ENCODE results near the gene ATP5PD. TPM values are rescaled to one million over a fixed set of nuclear protein-coding genes. Genes with fewer than 3 reads are reported as not detected.
"Not testable (repeated sequence)": the region's sequence is repeated elsewhere in the genome, so short reads cannot be mapped to it uniquely, and the experiment has no call there.

The ATP5PD gene
- total RNA-seq, 1 donor from 2014 or later = 809 TPM

GRCh38 chr17:75031972-75032719 lies 14.6 kb downstream of the ATP5PD start:
- TF ChIP-seq CTCF (IDR thresholded peaks at IDR 0.05; ENCODE audit: borderline replicate concordance) = no peak
- Histone ChIP-seq H3K4me3 (peak overlapping the region; percentile 82), H3K4me1 (peaks cover 51% of the 10 kb centered on the region), H3K27me3 (ENCODE audit: low read depth) (no peaks in the 10 kb centered on the region), H3K9me3 (replicated peaks) (peaks cover 12% of the 10 kb centered on the region), H3K27ac (replicated peaks) (peak overlapping the region; percentile 91), H3K36me3 (no peaks in the 10 kb centered on the region)
- intact Hi-C loops (cut with micrococcal nuclease) = no loop called here
- peak; percentile 63 for DNase-seq

DNA sequence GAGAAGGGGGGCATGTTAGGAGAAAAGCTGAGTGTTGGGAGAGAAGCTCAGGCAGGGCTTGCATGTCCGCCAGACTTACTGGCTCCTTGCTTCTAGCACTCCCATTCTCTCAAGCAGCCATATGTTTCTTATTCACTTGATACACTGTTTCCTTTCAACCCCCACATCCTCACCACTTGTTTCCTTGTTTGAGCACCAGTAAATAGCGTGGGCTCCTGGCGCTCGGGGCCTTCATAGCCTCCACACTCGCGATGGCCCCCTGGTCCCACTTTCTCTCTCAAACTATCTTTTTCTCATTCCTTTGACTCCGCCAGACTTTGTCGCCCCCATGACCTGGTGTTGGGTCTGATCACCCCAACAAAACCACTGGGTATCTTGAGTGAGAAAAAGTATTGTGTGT lies 16.6 kb downstream of the ATP5PD start:
- no peak overlapping the region for H3K4me3 ChIP-seq
- DNase-seq = no peak
- no peaks in the 10 kb centered on the region for H3K36me3 ChIP-seq
- H3K4me1 ChIP-seq = peaks cover 31% of the 10 kb centered on the region
- peaks cover 12% of the 10 kb centered on the region for H3K9me3 ChIP-seq (replicated peaks)
- TF ChIP-seq CTCF (IDR thresholded peaks at IDR 0.05; ENCODE audit: borderline replicate concordance) = no peak
- no peaks in the 10 kb centered on the region for H3K27me3 ChIP-seq (ENCODE audit: low read depth)
- no peak overlapping the region for H3K27ac ChIP-seq (replicated peaks)
- intact Hi-C loops (cut with micrococcal nuclease) = no loop called here

DNA sequence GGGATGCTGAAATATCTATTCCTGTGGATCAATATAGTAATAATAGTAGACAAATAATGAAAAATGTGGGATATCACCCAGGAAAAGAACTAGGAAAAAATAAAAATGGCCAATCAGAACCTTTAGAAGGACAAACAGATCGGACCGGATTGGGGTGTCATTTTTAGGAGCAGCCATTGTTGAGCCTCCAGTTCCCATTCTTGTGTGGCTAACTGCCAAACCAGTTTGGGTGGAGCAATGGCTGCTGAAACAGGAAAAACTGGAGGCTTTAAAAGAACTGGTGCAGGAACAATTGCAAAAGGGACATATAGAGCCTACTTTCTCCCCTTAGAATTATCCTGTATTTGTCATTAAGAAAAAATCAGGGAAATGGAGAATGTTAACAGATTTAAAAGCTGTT lies 20.1 kb downstream of the ATP5PD start:
- intact Hi-C loops (cut with micrococcal nuclease) = not testable (repeated sequence)

GRCh38 chr17:75025398-75025734 lies 21.4 kb downstream of the ATP5PD start:
- H3K9me3 ChIP-seq (replicated peaks); H3K27me3 ChIP-seq (ENCODE audit: low read depth); intact Hi-C loops (cut with micrococcal nuclease); H3K4me3 ChIP-seq; H3K4me1 ChIP-seq; DNase-seq; H3K27ac ChIP-seq (replicated peaks): not testable (repeated sequence)
- peaks cover 26% of the 10 kb centered on the region for H3K36me3 ChIP-seq

More for the DNA sequence above, 20.1 kb downstream of the ATP5PD start:
- not testable (repeated sequence) for DNase-seq; H3K27me3 ChIP-seq (ENCODE audit: low read depth); H3K4me1 ChIP-seq; H3K4me3 ChIP-seq; H3K27ac ChIP-seq (replicated peaks)
- peaks cover 12% of the 10 kb centered on the region for H3K9me3 ChIP-seq (replicated peaks)
- peaks cover 14% of the 10 kb centered on the region for H3K36me3 ChIP-seq

DNA sequence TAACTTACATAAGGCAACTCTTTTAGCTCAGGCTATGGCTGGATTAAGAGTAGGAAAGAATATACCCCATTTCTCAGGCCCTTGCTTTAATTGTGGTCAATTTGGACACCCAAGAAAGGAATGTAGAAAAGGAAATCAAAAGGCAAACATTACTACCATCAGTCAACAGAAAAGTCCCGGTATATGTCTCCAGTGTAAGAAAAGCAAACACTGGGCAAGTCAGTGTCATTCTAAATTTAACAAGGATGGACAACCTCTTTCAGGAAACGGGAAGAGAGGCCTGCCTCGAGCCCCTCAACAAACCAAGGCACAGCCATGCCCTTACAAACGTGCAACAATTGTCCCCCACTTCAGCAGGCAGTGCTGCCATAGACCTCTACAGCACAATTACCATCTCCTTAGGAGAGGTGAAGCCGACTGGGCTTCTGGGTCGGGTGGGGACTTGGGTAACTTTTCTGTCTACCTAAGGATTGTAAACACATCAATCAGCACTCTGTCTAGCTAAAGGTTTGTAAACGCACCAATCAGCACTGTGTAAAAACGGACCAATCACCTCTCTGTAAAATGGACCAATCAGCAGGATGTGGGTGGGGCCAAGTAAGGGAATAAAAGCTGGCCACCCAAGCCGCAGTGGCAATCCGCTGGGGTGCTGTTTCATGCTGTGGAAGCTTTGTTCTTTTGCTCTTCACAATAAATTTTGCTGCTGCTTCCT lies 21.9 kb downstream of the ATP5PD start:
- peaks cover under 1% of the 10 kb centered on the region for H3K9me3 ChIP-seq (replicated peaks)
- no peak for TF ChIP-seq CTCF (IDR thresholded peaks at IDR 0.05; ENCODE audit: borderline replicate concordance)
- no peak overlapping the region for H3K27ac ChIP-seq (replicated peaks)
- H3K4me3 ChIP-seq = no peak overlapping the region
- DNase-seq = no peak
- no peaks in the 10 kb centered on the region for H3K4me1 ChIP-seq
- intact Hi-C loops (cut with micrococcal nuclease) = no loop called here
- no peaks in the 10 kb centered on the region for H3K27me3 ChIP-seq (ENCODE audit: low read depth)
- H3K36me3 ChIP-seq = peaks cover 31% of the 10 kb centered on the region

- Histone ChIP-seq H3K9me3 (replicated peaks) (no peaks in the 10 kb centered on the region), H3K27me3 (ENCODE audit: low read depth) (no peaks in the 10 kb centered on the region), H3K4me3 (no peak overlapping the region), H3K27ac (replicated peaks) (no peak overlapping the region), H3K36me3 (peaks cover 58% of the 10 kb centered on the region), H3K4me1 (no peaks in the 10 kb centered on the region)
- DNase-seq = no peak
- intact Hi-C loops (cut with micrococcal nuclease) = no loop called here
- no peak for TF ChIP-seq CTCF (IDR thresholded peaks at IDR 0.05; ENCODE audit: borderline replicate concordance)
Measured at GRCh38 chr17:75020331-75021110, 26.2 kb downstream of the ATP5PD start.

Measured in left ventricle myocardium inferior (tissue), 1 donor.